H54 (cell line): Measurements from ENCODE around the gene GGA3.

ENCODE experiments used
- DNase-seq: peaks from one replicate; pipeline ENCODE4 v3.0.0; 2011; ENCODE audit warnings: low spot score, mixed read lengths; ENCODE audit not compliant: insufficient read length
- FAIRE-seq: peaks from 3 replicates; lab custom pipeline; 2011; peaks lifted over from hg19 to GRCh38; lab: Jason Lieb, UNC
- POLR2A ChIP-seq: IDR thresholded peaks from 2 replicates; pipeline ENCODE4 v1.6.1; 2011; ENCODE audit warnings: low read depth, mild to moderate bottlenecking, low read length

GGA3 gene

GRCh38 chr17:75249564-75249963 lies 11.8 kb downstream of the GGA3 start:
- FAIRE-seq (no peak), DNase-seq (no peak)
- no peak for TF ChIP-seq POLR2A

GRCh38 chr17:75246404-75246803 lies 15.0 kb downstream of the GGA3 start:
- FAIRE-seq (no peak), DNase-seq (no peak)
- TF ChIP-seq POLR2A = no peak

- TF ChIP-seq POLR2A = no peak
- DNase-seq = no peak
- FAIRE-seq = no peak
Observed at GRCh38 chr17:75245011-75245410, 16.4 kb downstream of the GGA3 start.

GRCh38 chr17:75244133-75244866 lies 17.1 kb downstream of the GGA3 start:
- TF ChIP-seq POLR2A = no peak
- no peak for FAIRE-seq
- no peak for DNase-seq

GRCh38 chr17:75242461-75243042 lies 18.9 kb downstream of the GGA3 start:
- no peak for TF ChIP-seq POLR2A
- FAIRE-seq (no peak), DNase-seq (no peak)

- DNase-seq = no peak
Observed at GRCh38 chr17:75241996-75242460, 19.4 kb downstream of the GGA3 start.

GRCh38 chr17:75241502-75241901 lies 19.9 kb downstream of the GGA3 start:
- no peak for TF ChIP-seq POLR2A
- DNase-seq (no peak), FAIRE-seq (no peak)

More at GRCh38 chr17:75241996-75242460, 19.4 kb downstream of the GGA3 start:
- FAIRE-seq = no peak
- TF ChIP-seq POLR2A = no peak

- TF ChIP-seq POLR2A = no peak
- DNase-seq (no peak), FAIRE-seq (no peak)
Observed at GRCh38 chr17:75241143-75241430, 20.3 kb downstream of the GGA3 start.

GRCh38 chr17:75240394-75241142 lies 20.8 kb downstream of the GGA3 start:
- FAIRE-seq (no peak), DNase-seq (peak; percentile 72)
- TF ChIP-seq POLR2A = no peak

GRCh38 chr17:75239778-75240393 lies 21.5 kb downstream of the GGA3 start:
- no peak for TF ChIP-seq POLR2A
- FAIRE-seq = no peak
- no peak for DNase-seq

GRCh38 chr17:75239214-75239613 lies 22.2 kb downstream of the GGA3 start:
- DNase-seq = no peak
- no peak for TF ChIP-seq POLR2A
- no peak for FAIRE-seq

- DNase-seq (peak; percentile 87), FAIRE-seq (no peak)
- TF ChIP-seq POLR2A = no peak
Observed at GRCh38 chr17:75238684-75239191, 22.7 kb downstream of the GGA3 start.

GRCh38 chr17:75238020-75238580 lies 23.3 kb downstream of the GGA3 start:
- FAIRE-seq (no peak), DNase-seq (no peak)
- TF ChIP-seq POLR2A = no peak
